HG02852 (cell line): Measurements from ENCODE around the gene TUBB1.
"Not testable (repeated sequence)": the region's sequence is repeated elsewhere in the genome, so short reads cannot be mapped to it uniquely, and the experiment has no call there.

Source experiments
- ATAC-seq: cut with Tn5 transposase; IDR thresholded peaks from one replicate; pipeline ENCODE4 v1.9.1; 2021; ENCODE audit warnings: mild to moderate bottlenecking, moderate library complexity; ENCODE audit not compliant: unreplicated experiment

The TUBB1 gene

GRCh38 chr20:59019217-59019616 lies at the start of gene TUBB1:
Gene TUBB1, plus strand, starts transcription at chr20:59019429. Its CDS starts 94 bp downstream, at chr20:59019523.
- ATAC-seq = no peak

GRCh38 chr20:58969439-58969838 lies 49.8 kb upstream of the TUBB1 start:
- ATAC-seq = no peak

- ATAC-seq = no peak
These were observed 49.1 kb upstream of the TUBB1 start for GRCh38 chr20:58970146-58970545.

- ATAC-seq = no peak
These were observed 47.8 kb upstream of the TUBB1 start for GRCh38 chr20:58971429-58971828.

- no peak for ATAC-seq
These were observed 46.0 kb upstream of the TUBB1 start for GRCh38 chr20:58973179-58973578.

- no peak for ATAC-seq
These were observed 45.4 kb upstream of the TUBB1 start for GRCh38 chr20:58973866-58974265.

- no peak for ATAC-seq
These were observed 43.9 kb upstream of the TUBB1 start for GRCh38 chr20:58975353-58975752.

GRCh38 chr20:58976061-58976730 lies 43.0 kb upstream of the TUBB1 start:
- no peak for ATAC-seq

GRCh38 chr20:58978351-58979190 lies 40.7 kb upstream of the TUBB1 start:
- no peak for ATAC-seq

- peak; percentile 74 for ATAC-seq
These were observed 38.3 kb upstream of the TUBB1 start, which contains the start of gene NELFCD for GRCh38 chr20:58980711-58981627. Gene NELFCD, plus strand, starts transcription at chr20:58981256. Its CDS starts 54 bp downstream, at chr20:58981310.

GRCh38 chr20:58981628-58982364 lies 37.4 kb upstream of the TUBB1 start:
- ATAC-seq = peak; percentile 1

GRCh38 chr20:58982406-58983114 lies 36.7 kb upstream of the TUBB1 start:
- no peak for ATAC-seq

- ATAC-seq = not testable (repeated sequence)
These were observed 36.1 kb upstream of the TUBB1 start for GRCh38 chr20:58983115-58983468.

GRCh38 chr20:58984691-58985090 lies 34.5 kb upstream of the TUBB1 start:
- no peak for ATAC-seq

GRCh38 chr20:58985656-58986055 lies 33.6 kb upstream of the TUBB1 start:
- ATAC-seq = no peak

- ATAC-seq = no peak
These were observed 32.8 kb upstream of the TUBB1 start for GRCh38 chr20:58986286-58986967.

- ATAC-seq = no peak
These were observed 32.2 kb upstream of the TUBB1 start for GRCh38 chr20:58986968-58987517.

- no peak for ATAC-seq
These were observed 31.3 kb upstream of the TUBB1 start for GRCh38 chr20:58987790-58988564.
